Stimulated activated CD4-positive, alpha-beta T cell treated with anti-CD3 and anti-CD28 coated beads, Interleukin-15, amount 100 ng/mL, for 24 hours (primary cell): ENCODE results near the gene AP1M1.
"Not testable (repeated sequence)": the region's sequence is repeated elsewhere in the genome, so short reads cannot be mapped to it uniquely, and the experiment has no call there.

Source experiments
- DNase-seq: peaks from one replicate; pipeline ENCODE4 v3.0.0-alpha.2; 2020

Gene AP1M1

DNA sequence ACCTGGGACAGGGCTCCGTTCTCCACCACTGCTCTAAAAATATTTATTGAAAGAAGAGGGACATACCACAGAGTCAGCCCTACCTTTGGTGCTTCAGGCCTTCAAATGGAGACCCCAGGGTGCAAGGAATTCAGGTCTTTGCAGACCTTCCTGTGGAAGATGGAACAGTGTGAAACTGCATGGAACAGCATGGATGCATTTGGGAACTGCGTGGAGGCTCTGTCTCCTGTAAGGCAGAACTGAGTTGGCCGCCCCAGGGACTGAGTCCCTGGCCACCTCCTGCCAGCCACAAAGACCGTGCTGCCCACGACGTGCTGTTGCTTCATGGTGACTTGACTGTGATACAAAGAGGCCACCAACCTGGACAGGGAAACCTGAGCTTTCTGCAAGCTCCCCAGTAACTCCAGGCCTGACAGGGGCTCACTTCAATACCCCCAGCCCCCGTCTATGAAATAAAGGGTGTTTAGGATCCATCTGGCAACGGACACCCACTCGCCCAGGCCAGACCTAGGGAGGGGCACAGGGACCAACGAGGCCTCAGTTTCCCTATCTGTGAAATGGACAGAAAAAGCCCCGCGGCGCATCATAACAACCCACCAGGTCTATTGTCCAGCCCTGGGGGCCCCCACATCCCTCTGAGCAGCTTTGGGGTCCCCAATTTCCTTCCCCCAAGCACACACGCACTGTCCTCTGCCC is 68.3 kb downstream of the AP1M1 start:
- no peak for DNase-seq

- peak; percentile 57 for DNase-seq
These were observed 68.9 kb downstream of the AP1M1 start for GRCh38 chr19:16266586-16266942.

DNA sequence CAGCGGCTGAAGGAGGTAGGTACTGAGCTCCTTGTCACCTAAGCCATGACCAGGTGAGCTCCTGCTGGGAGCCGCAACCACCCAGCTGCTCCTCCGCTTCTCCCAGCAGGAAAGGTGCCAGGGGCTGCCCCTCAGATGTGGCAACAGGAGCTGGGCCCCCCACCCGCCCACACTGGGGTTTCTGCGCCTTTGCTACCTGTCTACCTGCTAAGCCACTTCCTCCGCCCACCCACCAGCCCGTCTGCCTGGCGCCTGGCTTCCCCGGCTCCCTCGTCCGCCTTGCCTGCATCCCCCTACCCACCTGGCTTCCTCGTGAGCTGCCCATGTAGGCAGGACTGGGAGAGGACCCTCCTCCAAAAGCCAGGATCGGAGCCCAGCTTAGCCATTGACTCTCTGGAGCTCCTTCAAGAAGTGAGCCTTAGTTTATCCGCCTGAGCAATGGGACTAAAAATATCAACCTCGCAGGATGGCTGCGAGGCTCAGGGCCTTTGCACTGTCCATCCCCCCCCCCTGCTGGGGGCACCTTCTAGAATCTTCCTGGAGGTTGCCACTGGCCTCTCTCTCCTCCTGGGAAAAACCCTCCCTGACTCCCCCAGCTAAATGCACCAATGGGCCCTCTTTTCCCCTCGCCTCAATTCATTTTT is 71.1 kb downstream of the AP1M1 start:
- peak; percentile 46 for DNase-seq

- no peak for DNase-seq
These were observed 75.2 kb downstream of the AP1M1 start for GRCh38 chr19:16272945-16273344.

- no peak for DNase-seq
These were observed 76.7 kb downstream of the AP1M1 start for GRCh38 chr19:16274447-16274846.

GRCh38 chr19:16280306-16280705 is 82.6 kb downstream of the AP1M1 start:
- DNase-seq = no peak

GRCh38 chr19:16281743-16282142 is 84.0 kb downstream of the AP1M1 start:
- no peak for DNase-seq

GRCh38 chr19:16283210-16284061 is 85.7 kb downstream of the AP1M1 start:
- peak; percentile 91 for DNase-seq

DNA sequence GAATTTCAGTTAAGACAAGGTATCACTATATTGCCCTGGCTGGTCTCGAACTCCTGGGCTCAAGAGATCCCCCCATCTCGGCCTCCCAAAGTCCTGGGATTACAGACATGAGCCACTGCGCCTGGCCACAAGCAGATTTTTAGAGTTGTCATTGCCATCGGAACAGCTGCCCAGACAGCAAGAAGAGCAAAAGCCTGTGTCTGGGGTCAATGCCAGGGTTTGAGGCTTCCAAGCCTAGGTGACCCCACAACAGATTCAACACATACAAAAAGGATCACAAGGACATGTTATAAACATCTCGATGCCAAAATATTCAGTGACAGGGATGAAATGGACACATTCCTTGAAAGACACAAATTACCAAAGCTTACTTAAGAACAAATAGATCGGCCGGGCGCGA is 86.8 kb downstream of the AP1M1 start:
- no peak for DNase-seq

DNA sequence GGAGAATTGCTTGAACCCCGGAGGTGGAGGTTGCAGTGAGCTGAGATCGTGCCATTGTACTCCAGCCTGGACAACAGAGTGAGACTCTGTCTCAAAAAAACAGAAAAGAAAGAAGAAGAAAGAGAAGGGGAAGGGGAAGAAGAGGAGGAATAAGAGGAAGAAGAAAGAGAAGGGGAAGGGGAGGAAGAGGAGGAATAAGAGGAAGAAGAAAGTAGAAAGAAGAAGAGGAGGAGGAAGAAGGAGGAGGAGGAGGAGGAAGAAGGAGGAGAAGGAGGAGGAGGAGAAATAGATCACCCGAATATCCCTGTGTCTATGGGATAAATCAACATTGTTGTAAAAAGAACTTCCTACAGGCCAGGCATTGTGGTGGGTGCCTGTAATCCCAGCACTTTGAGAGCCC is 87.4 kb downstream of the AP1M1 start:
- not testable (repeated sequence) for DNase-seq

DNA sequence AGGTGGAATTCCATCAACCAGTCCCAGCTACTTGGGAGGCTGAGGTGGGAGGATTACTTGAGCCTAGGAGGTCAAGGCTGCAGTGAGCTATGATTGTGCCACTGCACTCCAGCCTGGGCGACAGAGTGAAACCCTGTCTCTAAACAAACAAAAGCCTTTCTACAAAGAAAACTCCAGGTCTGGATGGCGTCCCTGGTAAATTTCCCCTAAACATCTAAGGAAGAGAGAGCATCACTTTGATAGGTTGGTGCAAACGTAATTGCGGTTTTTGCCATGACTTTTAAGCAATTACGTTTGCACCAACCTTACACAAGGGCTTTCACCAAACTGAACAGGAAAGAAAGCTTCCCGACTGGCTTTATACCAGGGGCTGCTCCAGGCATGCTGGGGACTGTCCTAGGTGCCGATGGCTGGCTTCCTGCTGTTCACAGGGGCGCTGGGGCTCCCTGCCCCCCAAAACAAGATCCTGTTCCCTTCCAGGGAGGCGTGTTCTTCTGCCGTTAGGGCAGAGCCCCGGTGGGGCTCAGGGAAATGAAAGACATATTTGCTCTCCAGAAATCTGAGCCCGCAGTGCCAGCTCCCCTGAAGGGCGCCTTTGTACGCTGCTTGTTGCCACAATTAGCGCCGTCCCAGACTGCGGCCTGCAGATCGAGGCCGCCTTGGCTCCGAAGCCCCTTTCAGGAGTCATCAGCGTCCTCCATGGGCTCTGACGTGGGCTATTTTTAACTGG is 88.2 kb downstream of the AP1M1 start:
- no peak for DNase-seq

- DNase-seq = no peak
These were observed 90.8 kb downstream of the AP1M1 start for GRCh38 chr19:16288544-16288943.

- no peak for DNase-seq
These were observed 91.9 kb downstream of the AP1M1 start for GRCh38 chr19:16289594-16289993.

GRCh38 chr19:16290692-16291091 is 93.0 kb downstream of the AP1M1 start:
- DNase-seq = no peak

- no peak for DNase-seq
These were observed 95.7 kb downstream of the AP1M1 start for GRCh38 chr19:16293118-16294091.

GRCh38 chr19:16295057-16295456 is 97.3 kb downstream of the AP1M1 start:
- no peak for DNase-seq
